NCI-H2107 (cell line): ENCODE data around the gene ZNF112.
"Not testable (repeated sequence)": the region's sequence is repeated elsewhere in the genome, so short reads cannot be mapped to it uniquely, and the experiment has no call there.

ENCODE experiments used
- DNase-seq: peaks from one replicate; lab custom pipeline; 2025; lab: John Stamatoyannopoulos, UW

ZNF112 gene

GRCh38 chr19:44356383-44357111 lies at the start of gene ZNF112:
TSS of gene ZNF112 (minus strand) at chr19:44356680. CDS start at chr19:44340539, 16,141 bp downstream.
- DNase-seq = peak; percentile 91

- DNase-seq = no peak
Observed at GRCh38 chr19:44401139-44402115, 44.9 kb upstream of the ZNF112 start, which contains the start of gene ZNF285. TSS of gene ZNF285 (minus strand) at chr19:44401608. CDS start at chr19:44397213, 4,395 bp downstream.

DNA sequence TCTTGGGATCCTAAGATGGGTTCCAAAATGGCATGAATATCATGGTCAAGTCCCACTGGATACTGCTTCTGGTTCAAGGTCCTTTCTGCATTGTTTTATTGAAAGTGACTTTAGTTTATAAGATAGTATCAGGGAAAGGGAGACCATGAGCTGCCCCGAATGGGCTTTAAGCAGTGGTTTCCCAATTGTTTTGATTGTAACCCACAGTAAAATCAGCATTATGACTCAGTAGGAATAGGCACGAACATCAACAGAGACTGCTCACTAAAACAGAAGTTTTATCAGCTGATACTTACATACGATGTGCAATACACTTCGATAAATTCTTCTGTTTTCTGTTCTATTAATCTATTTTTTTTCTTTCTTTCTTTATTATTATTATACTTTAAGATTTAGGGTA lies 32.8 kb upstream of the ZNF112 start:
- DNase-seq = not testable (repeated sequence)

DNA sequence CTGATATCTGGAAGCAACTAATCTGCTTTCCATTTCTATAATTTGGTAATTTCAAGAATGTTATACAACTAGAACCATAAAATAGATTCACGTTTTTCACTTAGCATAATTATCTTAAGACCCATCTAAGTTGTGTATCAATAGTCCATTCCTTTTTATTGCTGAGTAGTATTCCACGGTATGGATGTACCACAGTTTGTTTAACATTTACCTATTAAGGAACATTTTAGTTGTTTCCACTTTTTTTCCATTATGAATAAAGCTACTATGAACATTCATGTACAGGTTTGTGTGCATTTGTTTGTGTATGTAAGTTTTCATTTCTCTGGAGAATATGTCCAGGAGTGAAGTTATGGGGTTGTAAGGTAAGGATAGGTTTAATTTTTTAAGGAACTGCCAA lies 18.3 kb upstream of the ZNF112 start:
- no peak for DNase-seq

DNA sequence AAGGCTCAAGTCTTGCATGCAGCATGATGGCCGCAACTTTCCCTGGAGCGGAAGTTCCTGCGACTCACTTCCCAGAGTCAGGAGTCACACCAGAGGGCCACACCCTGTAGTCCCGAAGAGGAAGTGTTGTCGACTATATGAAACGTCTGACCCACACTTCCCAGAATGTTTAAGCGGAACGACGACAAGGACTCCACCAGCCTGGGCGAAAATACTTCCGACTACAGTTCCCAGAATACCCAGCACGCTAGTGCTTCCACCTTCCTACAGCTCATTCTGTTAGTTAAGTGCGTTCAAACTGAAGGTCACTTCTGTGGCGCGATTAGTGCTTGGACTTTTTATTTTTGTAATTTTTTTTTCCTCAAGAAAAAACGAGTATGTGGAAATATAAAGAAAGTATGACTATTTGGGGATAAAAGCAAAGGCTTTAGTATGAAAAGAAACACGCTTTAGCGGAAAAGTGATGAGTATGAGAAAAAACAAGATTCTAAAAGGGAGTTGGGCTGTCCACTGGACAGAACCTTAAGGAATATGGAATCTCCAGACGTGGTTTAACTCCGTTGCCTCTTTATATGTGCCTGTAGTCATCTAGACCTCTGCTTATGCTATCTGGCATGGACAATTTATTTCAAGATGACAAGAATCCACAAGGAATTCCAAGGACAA lies 15.5 kb upstream of the ZNF112 start:
- DNase-seq = no peak

DNA sequence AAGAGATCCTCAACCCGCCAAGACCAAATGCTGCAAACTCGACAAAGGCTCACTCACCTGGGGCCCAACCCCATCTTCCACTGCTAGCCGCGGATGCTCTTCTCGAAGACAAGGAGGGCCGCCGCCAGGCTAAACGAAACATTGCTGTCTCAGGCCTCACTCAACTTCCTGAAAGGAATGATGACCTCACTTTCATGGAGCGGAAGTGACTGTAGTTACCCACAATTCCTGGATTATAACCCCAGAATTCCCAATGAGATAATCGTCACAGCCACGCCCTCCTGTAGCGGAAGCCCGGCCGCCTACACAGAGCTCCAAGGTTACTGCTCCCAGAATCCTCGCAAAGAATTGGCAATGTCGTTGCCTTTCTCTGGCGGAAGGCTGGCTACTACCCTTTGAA lies 10.5 kb upstream of the ZNF112 start:
- no peak for DNase-seq

DNA sequence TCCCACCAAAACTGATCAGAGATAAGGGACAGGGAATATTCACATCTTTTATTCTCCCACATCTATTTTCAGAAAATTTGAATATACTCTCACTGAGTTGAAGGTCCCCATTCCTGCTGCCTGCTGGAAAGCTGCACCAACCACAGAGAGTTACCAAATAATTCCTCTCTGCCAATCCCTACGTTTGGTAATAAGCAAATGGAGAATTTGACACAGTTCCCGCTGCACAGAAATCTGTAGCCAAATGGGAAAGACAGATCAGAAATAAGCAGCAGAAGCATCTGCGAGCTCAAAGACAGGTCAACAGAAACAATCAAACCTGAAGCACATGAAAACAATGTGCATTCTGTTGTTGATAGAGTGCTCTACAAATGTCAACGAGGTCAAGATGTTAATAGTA lies 9.9 kb downstream of the ZNF112 start:
- no peak for DNase-seq

GRCh38 chr19:44345959-44346358 lies 10.5 kb downstream of the ZNF112 start:
- DNase-seq = no peak

DNA sequence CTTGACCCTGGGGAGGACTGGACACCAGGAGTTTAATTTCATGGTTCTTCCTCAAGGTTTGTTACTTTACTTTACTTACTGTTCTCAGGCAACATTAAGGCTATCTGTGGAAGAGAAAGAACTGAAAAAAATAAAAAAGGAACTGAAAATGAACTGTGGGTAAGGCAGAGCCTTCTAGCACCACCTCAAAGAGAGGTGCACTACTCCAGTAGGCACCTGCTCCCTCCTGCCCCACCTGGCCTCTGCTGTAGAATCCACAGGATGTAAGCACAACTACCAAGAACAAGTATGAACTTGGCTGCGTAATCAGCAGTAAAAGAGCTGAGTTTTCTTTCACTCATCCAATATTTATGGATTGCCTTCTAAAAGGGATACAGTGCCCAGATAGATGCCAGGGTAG lies 12.2 kb downstream of the ZNF112 start:
- DNase-seq = no peak

DNA sequence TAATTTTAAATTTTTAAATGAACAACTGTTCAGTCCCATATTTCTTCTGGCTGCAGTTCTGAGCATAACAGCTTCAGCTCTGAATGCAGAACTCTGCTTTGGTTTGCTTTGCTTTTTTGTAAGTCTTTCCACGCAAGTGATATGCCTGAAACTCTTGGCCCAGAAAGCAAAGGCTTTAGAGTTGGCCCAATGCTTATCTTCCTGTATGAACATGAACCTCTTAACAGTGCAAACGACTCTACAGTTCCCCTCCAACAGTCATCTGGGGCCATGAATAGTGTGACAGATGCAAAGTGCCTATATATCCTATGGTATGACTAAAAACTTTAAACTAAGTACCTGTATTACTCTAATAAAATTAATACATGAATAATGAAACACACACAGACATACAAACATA lies 14.7 kb downstream of the ZNF112 start:
- DNase-seq = no peak

DNA sequence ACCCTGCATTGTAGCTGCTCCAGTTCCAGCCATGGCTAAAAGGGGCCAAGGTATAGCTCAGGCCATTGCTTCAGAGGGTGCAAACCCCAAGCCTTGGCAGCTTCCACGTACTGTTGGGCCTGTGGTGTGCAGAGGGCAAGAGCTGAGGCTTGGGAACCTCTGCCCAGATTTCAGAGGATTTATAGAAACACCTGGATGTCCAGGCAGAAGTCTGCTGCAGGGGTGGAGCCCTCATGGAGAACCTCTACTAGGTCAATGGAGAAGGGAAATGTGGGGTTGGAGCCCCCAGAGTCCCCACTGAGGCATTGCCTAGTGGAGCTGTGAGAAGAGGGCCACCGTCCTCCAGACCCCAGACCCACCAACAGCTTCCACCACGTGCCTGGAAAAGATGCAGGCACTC lies 21.8 kb downstream of the ZNF112 start:
- DNase-seq = not testable (repeated sequence)

DNA sequence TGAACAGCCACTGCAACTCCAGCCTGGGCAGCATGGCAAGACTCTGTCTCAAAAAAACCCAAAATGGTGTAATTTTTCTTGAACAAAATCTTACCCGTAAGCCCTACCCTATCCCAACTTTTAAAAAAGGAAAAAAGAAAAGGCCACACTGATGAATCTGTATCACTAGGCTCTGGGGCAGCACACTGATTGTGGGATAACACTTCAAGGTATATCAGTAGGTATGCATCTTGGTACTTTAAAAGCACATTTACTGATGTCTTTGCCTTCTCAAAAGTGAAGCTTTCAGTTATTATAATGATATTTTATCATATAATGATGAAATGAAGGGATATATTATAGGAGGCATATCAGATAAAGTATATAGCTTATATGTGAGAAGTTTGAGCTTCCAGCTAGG lies 24.3 kb downstream of the ZNF112 start:
- no peak for DNase-seq

- no peak for DNase-seq
Observed at GRCh38 chr19:44315883-44316282, 40.6 kb downstream of the ZNF112 start.

DNA sequence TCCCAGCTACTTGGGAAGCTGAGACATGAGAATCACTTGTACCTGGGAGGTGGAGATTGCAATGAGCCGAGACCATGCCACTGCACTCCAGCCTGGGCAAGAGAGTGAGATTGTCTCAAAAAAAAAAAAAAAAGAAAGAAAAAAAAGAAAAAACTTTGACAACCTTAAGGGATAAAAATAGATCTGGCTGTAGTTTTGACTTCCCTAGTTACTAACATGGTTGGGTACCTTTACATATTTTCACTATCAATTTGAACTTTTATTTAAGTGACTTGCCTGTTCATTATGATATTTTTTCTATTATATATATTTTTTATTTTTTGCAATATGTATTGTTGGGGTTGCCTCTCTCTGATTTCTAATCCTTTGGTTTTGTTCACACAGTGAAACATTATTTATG lies 43.2 kb downstream of the ZNF112 start:
- DNase-seq = no peak

DNA sequence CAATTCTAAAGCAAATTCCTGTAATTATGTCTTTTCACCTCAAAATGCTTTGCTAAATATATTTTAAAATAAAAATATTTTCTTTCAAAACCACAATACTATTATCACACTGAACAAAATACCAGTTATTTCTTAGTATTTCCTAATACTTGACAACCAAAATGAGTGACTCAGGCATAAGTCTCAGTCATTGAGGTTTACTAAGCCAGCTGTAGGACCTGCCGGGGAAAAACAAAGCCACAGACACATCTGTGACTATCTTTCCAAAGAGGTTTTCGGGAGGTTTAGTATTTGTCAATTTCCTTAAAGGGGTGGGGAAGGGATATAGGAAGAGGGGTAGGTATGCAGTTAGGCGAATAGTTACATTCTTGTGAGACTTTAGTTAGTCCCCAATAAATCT lies 48.5 kb downstream of the ZNF112 start:
- no peak for DNase-seq

GRCh38 chr19:44306283-44306682 lies 50.2 kb downstream of the ZNF112 start:
- DNase-seq = no peak

DNA sequence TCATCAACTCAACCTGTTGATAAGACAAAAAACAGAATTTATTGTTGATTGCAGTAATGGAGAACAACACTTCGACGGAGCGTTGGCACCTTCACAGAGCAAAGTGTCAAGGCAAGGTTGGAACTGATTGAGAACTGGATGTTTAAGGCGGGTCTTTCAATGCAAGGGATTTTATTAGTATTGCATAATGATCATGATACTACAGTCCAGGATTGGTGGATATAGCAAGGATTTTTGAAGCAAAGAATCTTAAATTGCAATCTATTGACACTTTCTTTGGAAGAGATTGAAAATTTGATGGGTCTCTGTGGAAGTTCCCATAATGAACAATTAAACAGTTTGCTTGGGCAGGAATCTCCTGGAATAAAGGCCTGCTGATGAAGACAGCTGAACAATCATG lies 51.0 kb downstream of the ZNF112 start:
- DNase-seq = no peak

GRCh38 chr19:44304659-44305193 lies 51.8 kb downstream of the ZNF112 start, which contains the start of gene ZNF235:
TSS of gene ZNF235 (minus strand) at chr19:44305025. CDS start at chr19:44303404, 1,621 bp downstream.
- peak; percentile 81 for DNase-seq

GRCh38 chr19:44303976-44304568 lies 52.4 kb downstream of the ZNF112 start:
- DNase-seq = no peak

- DNase-seq = no peak
Observed at GRCh38 chr19:44303320-44303719, 53.2 kb downstream of the ZNF112 start.

DNA sequence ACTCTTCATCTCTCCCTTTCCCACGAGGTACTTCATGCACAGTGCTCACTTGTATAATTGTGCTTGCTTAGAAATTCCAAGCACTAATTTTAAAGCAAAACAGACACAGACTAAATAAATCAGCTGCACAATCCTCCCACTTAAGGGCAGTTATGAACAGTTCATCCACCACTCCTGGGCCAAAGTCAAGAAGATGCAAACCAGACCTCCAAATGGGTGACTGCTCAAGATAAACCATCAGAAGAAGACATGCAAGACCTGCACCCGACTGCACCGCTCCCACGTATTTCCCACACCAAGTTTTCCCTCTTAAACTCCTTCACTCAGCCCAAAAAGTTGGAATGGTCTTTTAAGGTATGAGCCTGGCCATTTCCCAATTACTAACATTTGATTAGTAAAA lies 71.5 kb downstream of the ZNF112 start:
- no peak for DNase-seq

DNA sequence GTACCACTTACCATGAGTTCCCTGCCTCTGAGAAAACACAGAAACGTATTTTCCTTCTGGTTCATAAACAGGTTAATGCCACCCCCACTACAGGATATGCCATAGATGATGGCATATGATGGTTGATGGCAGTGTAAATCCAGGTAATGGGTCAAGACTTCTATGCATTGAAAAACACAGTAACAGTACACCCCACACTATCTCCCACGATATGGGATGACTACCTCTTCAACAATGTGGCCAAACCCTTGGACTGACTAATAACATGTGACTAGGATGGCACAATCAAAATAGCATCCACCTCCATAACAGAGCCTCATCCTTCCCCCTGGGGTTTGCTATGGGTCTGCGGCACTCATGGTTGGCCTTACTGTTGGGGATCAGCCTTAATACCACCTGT lies 73.6 kb downstream of the ZNF112 start:
- no peak for DNase-seq
